B cell (primary cell): ENCODE results near the gene TMEM144.
"Not testable (repeated sequence)": the region's sequence is repeated elsewhere in the genome, so short reads cannot be mapped to it uniquely, and the experiment has no call there.

ENCODE experiments used
- EZH2 ChIP-seq: IDR thresholded peaks from 2 replicates; pipeline ENCODE4 v1.6.1; 2012; ENCODE audit warnings: borderline replicate concordance, low read depth, mild to moderate bottlenecking, moderate library complexity, low read length; ENCODE audit not compliant: insufficient read depth, poor library complexity, severe bottlenecking
- TF ChIP-seq, protein P1 (sequence below): fragments of 200-600 bp; IDR thresholded peaks from one replicate; pipeline ENCODE4 v1.8.0; 2022; ENCODE audit warnings: antibody characterized with exemption, mild to moderate bottlenecking

DNA sequence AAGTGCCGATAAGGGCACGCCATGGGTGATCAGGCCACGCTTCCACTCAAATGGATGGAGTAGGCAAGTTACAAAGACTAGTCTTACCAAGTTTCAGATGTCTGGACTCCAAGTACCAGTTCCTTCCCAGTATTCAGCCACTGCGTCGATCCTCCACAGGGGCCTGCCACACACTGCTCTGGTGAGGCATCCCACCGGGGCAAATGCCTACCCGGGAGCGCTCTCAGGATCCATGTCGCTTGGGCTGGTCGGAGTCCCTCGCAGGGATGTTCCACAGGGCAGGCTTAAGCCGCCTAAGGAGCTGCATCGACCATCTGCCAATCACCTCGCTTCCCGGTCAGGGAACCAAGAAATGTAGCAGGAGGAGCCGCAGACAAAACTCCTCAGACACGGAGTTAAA, 18.1 kb downstream of the TMEM144 start:
- TF ChIP-seq, protein P1, sequence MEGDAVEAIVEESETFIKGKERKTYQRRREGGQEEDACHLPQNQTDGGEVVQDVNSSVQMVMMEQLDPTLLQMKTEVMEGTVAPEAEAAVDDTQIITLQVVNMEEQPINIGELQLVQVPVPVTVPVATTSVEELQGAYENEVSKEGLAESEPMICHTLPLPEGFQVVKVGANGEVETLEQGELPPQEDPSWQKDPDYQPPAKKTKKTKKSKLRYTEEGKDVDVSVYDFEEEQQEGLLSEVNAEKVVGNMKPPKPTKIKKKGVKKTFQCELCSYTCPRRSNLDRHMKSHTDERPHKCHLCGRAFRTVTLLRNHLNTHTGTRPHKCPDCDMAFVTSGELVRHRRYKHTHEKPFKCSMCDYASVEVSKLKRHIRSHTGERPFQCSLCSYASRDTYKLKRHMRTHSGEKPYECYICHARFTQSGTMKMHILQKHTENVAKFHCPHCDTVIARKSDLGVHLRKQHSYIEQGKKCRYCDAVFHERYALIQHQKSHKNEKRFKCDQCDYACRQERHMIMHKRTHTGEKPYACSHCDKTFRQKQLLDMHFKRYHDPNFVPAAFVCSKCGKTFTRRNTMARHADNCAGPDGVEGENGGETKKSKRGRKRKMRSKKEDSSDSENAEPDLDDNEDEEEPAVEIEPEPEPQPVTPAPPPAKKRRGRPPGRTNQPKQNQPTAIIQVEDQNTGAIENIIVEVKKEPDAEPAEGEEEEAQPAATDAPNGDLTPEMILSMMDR: not testable (repeated sequence)
- TF ChIP-seq EZH2: not testable (repeated sequence)
